Nephron progenitor cell (in vitro differentiated cells): Measurements from ENCODE around the gene NDRG3.

Experiments
- DNase-seq: peaks from one replicate; pipeline ENCODE4 v3.0.0; 2021
- H3K27ac Mint-ChIP-seq: 2 replicates; pipeline ENCODE4 v1.8.0; 2021; ENCODE audit warnings: mild to moderate bottlenecking, moderate library complexity, mixed read lengths
- H3K27me3 Mint-ChIP-seq: 2 replicates; pipeline ENCODE4 v1.8.0; 2021; ENCODE audit warnings: mild to moderate bottlenecking, low read depth, mixed read lengths; ENCODE audit not compliant: poor library complexity
- H3K36me3 Mint-ChIP-seq: 2 replicates; pipeline ENCODE4 v1.8.0; 2021; ENCODE audit warnings: low read depth, mixed read lengths
- H3K4me1 Mint-ChIP-seq: 2 replicates; pipeline ENCODE4 v1.8.0; 2021; ENCODE audit warnings: mixed read lengths
- H3K4me3 Mint-ChIP-seq: 2 replicates; pipeline ENCODE4 v1.8.0; 2021; ENCODE audit warnings: mild to moderate bottlenecking, moderate library complexity, mixed read lengths
- H3K9me3 Mint-ChIP-seq: 2 replicates; pipeline ENCODE4 v1.8.0; 2021; ENCODE audit warnings: mild to moderate bottlenecking, moderate library complexity, mixed read lengths
- CTCF ChIP-seq: fragments of 200-600 bp; sonication (generic); IDR thresholded peaks from 2 replicates; pipeline ENCODE4 v1.5.0; 2021; ENCODE audit warnings: antibody characterized with exemption

NDRG3 gene

DNA sequence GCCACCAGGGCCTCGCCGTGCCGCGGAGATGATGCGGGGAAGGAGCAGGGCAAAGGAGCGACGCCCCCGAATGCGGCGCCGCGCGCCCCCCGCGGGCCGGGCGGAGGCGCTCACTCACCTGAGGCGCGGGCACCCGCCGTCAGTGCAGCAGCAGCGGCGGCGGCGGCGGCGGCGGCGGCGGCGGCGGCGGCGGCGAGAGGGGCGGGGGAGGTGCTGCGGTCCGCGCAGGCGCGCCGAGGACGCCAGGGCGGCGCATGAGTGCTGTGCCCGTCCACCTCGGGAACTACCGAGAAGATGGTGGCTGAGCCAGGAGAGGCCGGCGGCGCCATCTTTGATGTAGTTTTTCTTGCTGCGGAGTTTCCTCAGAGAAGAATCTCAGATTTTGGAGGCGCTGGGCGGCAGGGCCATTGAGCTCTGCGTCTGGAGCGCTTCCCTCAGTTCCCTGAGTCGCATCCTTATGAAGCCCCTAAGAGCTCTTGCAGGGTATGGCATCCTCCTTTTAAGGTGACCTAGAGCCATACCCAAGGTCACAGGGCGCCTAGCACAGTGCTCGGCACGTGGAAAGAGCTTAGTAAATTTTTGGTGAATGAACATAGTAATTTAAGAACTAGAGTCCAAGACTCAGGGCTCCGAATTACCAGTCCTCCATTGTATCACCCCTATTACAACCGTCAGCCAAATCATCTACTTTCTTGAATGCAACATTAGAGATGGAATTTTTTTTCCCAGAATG is at the start of gene NDRG3:
Gene NDRG3, minus strand, starts transcription at position 164 of the 733 bp plus-strand sequence. CDS start 24,355 bp downstream, outside the sequence.
- Mint-ChIP-seq H3K27me3 (peaks cover 11% of the 10 kb centered on the region), H3K9me3 (no peaks in the 10 kb centered on the region), H3K27ac (no peak within 1 kb of the TSS), H3K4me1 (peaks cover 30% of the 10 kb centered on the region), H3K36me3 (peaks cover 6% of the 10 kb centered on the region), H3K4me3 (peak within 1 kb of the TSS; percentile 86)
- no peak for TF ChIP-seq CTCF
- peak; percentile 91 for DNase-seq

GRCh38 chr20:36794116-36794474 is 48.2 kb upstream of the NDRG3 start:
- TF ChIP-seq CTCF: no peak
- Mint-ChIP-seq H3K9me3 (no peaks in the 10 kb centered on the region), H3K27ac (peak overlapping the region; percentile 24), H3K36me3 (peaks cover 58% of the 10 kb centered on the region), H3K4me1 (peaks cover 5% of the 10 kb centered on the region), H3K4me3 (no peak overlapping the region), H3K27me3 (no peaks in the 10 kb centered on the region)
- DNase-seq: no peak

- no peak overlapping the region for H3K27ac Mint-ChIP-seq
- H3K9me3 Mint-ChIP-seq: no peaks in the 10 kb centered on the region
- DNase-seq: no peak
- peaks cover 58% of the 10 kb centered on the region for H3K36me3 Mint-ChIP-seq
- H3K4me1 Mint-ChIP-seq: peaks cover 5% of the 10 kb centered on the region
- no peak for TF ChIP-seq CTCF
- no peak overlapping the region for H3K4me3 Mint-ChIP-seq
- no peaks in the 10 kb centered on the region for H3K27me3 Mint-ChIP-seq
These were observed 47.6 kb upstream of the NDRG3 start for GRCh38 chr20:36793294-36794115.

DNA sequence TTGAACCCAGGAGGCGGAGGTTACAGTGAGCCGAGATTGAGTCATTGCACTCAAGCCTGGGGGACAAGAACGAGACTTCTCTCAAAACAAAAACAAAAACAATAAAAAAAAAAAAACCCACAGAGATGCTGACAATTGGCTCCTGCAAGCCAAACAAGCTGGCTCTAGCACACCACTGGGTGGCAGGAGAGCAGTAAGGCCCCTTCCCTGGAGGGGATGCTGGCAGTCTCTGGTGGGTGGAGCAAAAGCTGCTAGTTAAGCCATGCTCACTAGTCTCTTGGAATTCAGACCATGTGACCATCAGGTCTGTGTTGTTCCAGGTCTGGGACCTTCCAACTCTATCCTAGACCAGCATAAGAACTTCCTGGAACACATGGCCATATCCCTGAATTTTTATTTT is 46.5 kb upstream of the NDRG3 start:
- Mint-ChIP-seq H3K27ac (no peak overlapping the region), H3K4me3 (no peak overlapping the region), H3K27me3 (no peaks in the 10 kb centered on the region), H3K36me3 (peaks cover 50% of the 10 kb centered on the region), H3K9me3 (no peaks in the 10 kb centered on the region), H3K4me1 (peaks cover 5% of the 10 kb centered on the region)
- DNase-seq: peak; percentile 44
- TF ChIP-seq CTCF: no peak

- H3K9me3 Mint-ChIP-seq: no peaks in the 10 kb centered on the region
- H3K4me1 Mint-ChIP-seq: peaks cover 5% of the 10 kb centered on the region
- no peaks in the 10 kb centered on the region for H3K27me3 Mint-ChIP-seq
- H3K4me3 Mint-ChIP-seq: no peak overlapping the region
- no peak overlapping the region for H3K27ac Mint-ChIP-seq
- no peak for TF ChIP-seq CTCF
- DNase-seq: no peak
- H3K36me3 Mint-ChIP-seq: peaks cover 54% of the 10 kb centered on the region
These were observed 46.0 kb upstream of the NDRG3 start for GRCh38 chr20:36791862-36792261.
